Erythroblast (primary cell): ENCODE measurements around the gene TTC38.
A peak's percentile ranks its signal among the peaks of the same experiment; 100 is the strongest.

Experiments used
- GATA1 ChIP-seq: IDR thresholded peaks from 2 replicates; pipeline ENCODE4 v1.6.1; 2011; ENCODE audit warnings: low read depth, mild to moderate bottlenecking, control low read depth, low read length, moderate library complexity
- POLR2A ChIP-seq: IDR thresholded peaks from 2 replicates; pipeline ENCODE4 v1.6.1; 2011; ENCODE audit warnings: mild to moderate bottlenecking, low read length

DNA sequence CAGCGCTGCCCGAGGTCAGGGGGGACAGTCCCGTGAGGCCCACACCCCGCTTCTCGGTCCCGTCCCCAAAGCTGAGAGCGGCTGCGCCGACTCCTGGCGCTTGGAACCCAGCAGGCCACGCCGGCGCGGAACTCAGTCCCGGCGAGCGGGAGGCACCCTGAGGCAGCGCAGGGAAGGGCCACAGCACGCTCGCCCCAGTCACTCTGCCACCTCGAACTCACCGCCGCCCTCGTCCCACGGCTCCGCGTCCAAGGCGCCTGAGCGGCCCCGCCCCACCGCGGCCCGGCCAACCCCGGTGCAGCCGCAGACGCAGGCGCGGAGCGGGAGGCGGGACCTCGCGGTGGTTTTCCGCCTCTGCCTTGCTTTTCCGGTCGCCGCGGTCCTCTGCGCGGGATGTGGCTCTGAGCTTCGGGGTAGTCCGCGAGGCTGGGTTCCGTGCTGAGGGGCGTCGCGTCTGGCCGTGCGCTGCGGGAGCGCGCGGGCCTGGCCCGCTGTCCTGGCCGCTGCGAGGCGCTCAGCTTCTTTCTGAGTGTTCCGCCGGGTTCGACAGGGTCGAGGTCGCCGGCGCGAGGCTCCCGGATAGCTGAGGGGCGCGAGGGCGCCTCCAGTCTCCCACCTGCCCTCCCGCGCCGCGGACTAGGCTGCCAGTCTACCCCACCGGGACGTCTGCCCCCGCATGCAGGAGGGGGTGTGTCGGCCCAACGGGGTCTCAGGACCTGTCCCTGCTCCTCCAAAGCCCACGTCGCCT lies 17.6 kb upstream of the TTC38 start, which contains the start of gene CDPF1:
- TF ChIP-seq POLR2A (peak; percentile 97), GATA1 (no peak)
